GM19023 (cell line): Measurements from ENCODE around the gene UNC13D.
"Not testable (repeated sequence)": the region's sequence is repeated elsewhere in the genome, so short reads cannot be mapped to it uniquely, and the experiment has no call there.

ENCODE experiments used
- ATAC-seq: cut with Tn5 transposase; IDR thresholded peaks from one replicate; pipeline ENCODE4 v1.9.1; 2021; ENCODE audit warnings: mild to moderate bottlenecking, moderate library complexity; ENCODE audit not compliant: unreplicated experiment

Gene UNC13D

DNA sequence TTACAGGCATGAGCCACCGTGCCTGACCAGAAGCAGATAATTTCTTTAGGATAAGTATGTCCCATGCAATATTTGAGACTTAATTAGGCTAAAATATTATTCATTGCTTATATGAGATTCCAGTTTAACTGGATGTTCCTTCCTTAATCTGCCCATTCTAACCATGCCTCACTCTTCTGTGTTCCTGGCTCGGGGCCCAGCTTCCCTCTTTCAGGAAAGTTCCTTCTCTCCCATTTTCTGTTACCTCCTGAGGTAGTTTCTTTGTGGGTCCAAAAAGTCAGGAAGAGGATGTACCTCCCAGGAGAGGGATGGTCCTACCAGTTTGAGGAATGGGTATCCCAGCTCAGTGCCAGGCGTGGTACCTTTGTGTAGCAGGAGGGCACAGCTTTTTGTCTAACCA lies 36.3 kb downstream of the UNC13D start:
- ATAC-seq = no peak

DNA sequence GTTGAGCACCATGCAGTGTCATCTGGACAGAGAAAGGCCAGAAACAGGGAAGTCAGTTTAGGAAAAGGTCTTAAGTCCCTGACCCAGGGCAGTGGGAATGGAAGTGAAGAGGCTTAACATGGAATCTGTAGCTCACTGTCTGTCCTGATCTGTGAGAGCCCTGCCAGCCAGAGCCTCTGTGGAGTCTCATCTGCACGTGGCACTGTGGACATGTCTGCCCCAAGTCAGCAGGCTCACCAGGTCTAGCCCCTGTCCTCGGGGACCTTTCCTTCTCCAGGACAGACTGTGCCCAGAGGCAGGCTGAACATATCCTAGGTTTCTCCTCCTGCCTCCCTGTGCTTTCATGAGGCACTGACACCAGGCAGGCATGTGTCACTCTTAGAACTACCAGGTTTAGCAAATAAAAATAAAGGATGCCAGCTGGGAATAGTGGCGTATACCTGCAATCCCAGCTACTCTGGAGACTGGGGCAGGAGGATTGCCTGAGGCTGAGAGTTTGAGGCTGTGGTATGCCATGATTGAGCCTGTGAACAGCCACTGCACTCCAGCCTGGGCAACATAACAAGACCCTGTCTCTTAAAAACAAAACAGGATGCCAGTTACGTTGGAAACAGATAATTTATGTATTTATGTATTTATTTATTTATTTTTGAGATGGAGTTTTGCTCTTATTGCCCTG lies 37.2 kb downstream of the UNC13D start:
- ATAC-seq = no peak

DNA sequence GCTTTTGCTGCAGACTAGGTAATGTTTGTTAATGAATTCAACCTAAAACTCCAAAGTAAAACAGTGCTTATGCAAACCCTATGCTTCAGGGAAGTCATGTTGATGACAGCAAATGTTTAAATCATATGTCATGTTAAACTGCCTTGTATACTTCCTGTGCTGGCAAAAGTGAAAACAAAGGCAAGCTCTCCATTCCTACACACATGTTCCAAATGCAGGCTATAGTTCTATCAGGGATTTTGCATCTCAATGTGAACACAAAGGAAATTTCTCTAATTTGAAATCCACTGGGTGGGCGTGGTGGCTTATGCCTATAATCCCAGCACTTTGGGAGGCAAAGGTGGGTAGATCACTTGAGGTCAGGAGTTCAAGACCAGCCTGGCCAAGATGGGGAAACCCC lies 40.3 kb downstream of the UNC13D start:
- ATAC-seq = no peak

DNA sequence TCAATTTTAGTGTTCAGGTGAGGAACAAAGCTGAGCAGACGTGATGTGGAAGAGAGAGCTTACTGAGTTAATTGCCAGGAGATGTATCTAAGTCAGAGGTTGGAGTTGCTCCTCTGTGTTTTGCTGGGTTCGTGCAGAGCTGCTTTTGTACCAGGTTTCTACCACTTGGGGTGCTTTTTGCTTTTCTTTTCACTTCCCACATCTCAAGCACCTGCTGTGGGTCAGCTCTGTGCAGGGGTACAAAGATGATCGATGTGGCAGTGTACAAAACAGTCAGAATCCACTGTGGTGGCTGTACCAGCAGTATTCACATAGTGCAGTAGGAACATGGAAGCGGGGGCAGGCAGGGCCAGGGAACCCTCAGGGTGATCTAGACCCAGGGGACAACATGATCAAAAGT lies 44.8 kb downstream of the UNC13D start:
- no peak for ATAC-seq

DNA sequence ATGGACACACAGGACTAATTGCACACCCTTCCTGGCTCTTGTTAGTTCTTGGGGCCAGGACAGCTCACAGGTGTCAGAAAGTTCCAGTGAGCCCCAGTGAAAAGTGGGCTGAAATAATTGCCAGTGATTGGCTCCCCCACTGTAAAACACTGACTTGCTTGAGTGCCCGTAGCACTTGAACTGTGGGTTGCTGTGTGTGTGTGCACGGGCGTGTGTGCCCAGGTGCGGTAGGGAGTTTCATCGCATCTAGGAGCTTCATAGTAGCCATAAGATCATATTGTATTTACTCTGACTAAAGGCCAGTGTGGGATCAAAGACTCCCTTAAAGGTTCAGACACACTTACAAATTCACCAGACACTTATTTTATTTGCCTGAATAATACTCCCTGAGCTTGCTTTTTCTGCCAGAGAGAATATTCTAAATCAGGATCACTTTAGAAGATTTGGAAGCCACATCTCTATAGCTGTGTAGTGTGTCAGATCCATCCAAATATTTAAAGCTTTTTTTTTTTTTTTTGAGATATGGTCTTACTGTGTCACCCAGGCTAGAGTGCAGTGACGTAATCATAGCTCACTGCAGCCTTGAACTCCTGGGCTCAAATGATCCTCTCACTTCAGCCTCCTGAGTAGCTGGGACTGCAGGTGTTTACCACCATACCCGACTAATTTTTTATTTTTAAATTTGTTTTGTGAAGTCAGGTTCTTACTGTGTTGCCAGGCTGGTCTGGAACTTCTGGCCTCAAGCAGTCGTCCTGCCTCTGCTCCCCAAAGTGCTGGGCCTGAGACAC lies 48.2 kb downstream of the UNC13D start:
- no peak for ATAC-seq

DNA sequence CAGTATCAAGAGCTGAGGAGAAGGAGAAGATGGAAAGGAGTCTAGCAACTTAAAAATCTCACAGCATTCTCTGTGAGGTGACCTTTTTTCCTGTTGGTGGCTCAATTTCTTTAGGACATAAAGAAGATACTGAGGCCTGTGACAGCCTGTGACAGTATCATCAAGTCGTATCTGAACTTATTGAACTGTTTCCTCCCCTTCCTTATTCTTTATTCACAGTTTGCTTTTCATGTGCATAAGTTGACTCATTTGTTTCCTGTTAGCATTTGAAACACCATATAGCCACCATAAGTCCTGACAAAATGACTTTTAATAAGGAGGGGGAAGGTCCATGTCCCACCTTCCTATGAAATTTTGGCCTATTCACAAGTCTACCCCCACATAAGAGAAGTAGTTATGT lies 50.7 kb downstream of the UNC13D start:
- no peak for ATAC-seq

DNA sequence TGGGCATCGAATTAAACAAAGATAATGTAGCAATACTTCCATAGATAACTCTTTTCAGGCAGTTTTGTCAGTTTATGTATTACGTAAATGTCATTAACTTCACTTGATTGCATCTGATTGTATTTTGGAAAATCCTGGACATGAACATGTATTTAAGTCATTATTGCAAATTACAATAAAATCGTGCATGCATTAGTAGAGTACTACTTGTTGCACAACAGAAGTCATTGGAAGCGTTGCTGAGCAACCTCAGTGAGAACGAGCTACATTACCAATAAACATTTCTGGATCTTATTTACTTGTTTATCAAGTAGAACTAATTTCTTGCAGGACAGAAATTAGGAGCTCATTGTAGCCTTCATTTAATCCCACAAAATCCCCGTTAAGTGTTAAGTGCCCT lies 53.0 kb downstream of the UNC13D start:
- no peak for ATAC-seq

DNA sequence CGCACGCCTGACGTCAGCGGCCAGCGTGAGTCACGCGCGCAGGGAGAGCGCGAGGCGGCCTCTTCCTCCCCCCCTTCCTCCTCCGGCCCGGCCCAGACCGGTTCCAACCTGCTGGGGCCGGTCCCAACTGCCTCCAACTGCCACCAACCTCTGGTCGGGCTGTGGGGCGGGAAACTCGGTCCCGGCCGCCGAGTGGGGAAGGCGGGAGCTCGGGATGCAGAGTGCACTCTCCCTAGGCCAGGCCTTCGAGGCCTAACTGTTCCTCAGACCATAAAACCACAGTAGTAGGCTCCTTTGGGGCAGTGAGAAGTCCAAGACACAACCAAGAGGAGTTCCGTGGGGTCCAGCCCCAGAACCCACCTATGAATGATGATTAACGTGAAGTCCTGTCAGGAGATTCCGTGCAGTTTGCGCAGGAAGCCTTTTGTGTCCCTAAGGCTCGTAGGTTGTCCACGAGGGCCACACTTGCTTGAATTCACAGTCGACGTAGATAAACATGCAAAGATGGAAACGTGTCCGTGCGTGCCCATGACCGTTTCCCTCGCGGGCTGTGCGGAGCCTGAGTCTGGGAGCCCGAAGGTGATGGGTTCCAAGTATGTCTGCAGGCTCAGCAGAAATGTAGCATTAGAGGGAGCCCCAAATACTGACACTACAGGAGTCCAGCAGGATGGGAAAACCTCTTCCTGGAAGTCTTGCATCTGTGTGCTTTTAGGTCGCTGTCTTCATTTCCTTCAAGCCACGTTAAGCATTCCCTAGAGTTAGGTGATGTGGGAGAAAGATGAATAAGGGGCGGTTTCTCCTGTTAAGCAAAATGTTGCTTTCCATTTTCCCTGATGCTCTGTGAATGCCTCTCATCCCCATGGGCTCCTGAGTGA lies 59.0 kb downstream of the UNC13D start:
- ATAC-seq = peak; percentile 70

DNA sequence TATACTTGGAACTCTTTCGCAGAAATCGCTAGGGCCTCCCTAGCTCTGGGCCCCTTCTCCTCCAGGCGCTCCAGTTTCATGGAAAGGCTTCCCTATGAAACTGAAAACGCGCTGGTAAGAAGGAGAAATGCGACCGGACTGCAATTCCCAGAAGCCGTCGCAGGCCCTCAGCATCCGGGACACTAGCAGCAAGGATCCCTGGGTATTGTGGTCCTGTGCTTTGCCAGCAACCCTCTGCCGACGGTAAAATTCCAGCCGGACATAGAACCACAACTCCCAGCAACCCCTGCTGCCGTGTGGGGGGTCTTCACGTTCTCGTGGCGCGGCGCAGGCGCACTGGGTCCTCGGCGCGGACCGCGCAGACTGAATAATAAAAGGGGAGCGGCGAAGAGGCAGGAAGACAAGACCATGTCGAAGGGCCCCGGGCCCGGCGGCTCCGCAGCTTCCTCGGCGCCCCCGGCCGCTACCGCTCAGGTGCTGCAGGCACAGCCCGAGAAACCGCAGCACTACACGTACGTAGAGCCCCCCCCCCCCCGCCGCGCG lies 59.7 kb downstream of the UNC13D start, which contains the start of gene UNK:
TSS of gene UNK (plus strand) at position 334 of the 543 bp plus-strand sequence. CDS start at position 409, 75 bp downstream.
- peak; percentile 63 for ATAC-seq

DNA sequence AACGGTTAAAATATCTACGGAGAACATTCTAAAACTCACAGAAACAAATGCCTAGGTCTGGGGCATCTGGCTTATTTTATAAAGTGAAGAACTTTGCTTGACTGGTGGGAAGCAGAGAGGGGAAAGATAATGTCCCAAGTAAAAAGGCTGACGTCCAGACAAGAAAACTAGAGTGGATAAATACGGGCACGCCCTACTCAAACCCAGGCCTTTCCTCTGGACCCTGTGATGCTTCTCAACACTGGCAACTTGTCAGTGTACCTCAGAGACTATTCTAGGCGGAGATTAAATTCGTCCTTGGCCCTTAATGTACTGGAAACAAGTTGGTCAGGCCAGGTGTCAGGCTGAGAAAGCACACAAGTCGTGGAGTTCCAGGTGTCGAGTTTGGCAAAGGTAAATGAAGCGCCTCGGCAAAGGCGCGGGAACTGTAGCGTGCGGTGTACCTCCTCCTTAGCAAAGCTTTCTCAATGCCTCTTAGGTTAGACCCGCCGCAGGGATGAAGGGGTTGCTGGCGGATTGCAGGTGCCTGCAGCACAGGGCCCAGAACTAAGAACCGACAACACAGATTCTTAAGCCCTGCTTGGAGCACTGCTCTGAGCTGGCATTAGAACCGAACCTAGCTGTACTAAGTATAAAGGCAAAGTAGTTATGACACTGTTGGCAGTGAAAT lies 60.3 kb downstream of the UNC13D start:
- no peak for ATAC-seq

DNA sequence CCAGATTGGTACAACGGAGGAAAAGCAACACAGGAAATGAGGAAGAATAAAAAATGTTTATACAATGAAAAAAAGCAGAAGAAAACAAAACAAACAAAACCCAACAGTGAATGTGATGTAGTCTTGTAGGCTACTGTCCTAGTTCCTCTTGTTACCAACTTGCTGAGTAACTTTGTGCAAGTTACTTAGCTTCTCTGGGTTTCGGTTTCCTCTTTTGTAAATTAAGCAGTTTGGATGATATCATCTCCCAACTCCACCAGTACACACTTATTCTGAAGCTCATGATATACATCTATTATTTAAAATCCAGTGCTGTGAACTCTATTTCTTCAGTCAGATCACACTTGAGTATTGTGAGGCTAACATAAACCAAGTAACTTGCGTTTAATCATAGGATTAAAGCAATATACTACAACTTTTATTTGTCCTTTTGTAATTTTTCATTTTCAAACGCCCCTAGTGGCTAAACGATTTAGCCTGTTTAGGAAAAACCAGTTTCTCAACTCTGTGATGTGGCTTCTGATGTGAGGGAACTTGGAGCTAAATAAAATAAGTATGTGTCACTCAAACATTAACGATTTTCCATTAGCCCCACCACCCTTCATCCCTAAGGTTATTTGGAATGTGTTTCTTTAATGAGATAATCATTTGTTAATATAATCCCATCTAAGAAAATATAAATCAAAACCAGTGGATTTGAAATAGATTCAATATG lies 61.0 kb downstream of the UNC13D start:
- no peak for ATAC-seq

DNA sequence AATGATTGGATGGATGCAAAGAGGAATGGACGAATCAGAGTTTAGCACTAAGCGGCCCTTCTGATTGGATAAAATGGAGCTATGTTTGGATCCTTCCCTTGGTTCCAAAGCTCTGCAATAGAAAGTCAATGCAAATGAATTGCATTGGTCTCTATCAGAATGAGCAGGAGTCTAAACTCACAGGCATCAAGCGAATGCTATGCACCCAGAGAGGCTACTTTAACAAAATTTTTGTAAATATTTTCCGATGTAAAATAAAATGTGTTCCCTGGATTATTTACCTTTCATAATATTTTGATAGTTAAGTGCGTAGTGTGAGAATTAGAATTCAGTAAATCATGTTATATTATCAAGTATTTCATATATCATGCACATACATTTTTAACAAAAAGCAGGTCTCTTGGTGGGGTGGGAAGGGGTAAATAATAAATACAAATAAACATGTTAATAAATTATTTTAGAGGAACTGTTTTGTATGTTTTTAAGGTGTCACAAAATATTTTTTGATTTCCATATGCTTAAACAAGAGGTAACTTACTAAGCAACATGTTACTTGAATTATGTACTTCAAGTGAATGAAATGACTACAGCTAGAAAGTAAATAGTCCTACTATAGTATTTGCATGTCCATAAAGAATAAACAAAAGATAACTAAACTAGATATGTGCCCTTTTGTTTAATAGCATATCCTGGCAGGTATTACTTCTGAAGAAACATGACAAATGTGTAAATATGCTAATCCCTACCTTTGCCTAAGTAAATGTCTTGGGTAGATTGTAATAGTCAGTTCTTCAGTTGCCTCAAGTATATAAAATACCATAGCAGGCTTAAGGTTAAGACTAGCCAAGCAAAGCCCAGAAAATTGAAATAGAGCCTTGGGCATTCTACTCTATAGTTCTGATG lies 64.0 kb downstream of the UNC13D start:
- no peak for ATAC-seq

DNA sequence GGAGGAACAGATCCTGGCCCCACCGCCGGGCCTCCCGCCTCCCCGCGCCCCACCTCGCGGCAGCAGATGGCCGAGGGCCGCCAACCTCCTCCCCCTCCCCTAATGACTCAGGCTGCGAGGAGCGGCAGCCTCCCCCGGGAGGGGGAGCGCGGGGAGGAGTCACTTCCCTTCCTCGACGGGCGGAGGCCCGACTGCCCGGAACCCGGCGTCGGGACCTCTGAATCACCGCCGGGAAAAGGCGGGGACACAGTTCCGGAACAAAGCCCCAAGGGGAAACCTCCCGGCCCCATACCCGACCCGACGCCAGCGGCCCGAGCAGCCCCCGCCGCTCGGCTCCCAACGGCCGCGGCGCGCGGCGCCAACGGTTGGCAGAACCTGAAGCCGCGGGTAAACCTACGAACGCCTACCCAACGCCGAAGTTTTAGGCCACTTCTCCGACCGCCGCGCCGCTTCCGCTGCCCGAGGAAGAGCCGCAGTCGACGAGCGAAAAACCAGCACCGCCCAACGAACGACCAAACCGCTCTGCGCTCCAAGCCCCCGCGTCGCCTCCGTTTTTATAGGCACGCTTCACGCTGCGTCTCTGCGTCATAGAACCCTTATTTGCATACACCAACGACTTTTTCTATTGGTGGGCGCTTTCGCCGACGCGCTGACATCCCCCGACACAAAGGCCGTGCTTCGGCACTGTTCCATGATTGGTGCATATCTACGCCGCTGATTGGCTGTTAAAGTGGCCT lies 64.8 kb downstream of the UNC13D start:
- peak; percentile 65 for ATAC-seq

DNA sequence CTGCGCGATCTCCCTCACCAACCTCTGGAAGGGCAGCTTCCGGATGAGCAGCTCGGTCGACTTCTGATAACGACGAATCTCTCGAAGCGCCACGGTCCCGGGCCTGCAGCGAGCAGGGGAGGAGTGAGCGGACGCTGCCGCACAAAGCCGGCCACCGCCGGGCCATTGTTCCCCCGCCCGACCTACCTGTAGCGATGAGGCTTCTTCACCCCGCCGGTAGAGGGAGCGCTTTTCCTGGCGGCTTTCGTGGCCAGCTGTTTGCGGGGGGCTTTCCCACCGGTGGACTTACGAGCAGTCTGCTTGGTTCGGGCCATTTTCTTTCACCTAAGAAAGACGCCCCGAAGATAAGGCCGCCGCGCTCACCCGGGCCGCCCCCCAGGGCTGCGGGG lies 65.3 kb downstream of the UNC13D start:
- ATAC-seq = peak; percentile 3

DNA sequence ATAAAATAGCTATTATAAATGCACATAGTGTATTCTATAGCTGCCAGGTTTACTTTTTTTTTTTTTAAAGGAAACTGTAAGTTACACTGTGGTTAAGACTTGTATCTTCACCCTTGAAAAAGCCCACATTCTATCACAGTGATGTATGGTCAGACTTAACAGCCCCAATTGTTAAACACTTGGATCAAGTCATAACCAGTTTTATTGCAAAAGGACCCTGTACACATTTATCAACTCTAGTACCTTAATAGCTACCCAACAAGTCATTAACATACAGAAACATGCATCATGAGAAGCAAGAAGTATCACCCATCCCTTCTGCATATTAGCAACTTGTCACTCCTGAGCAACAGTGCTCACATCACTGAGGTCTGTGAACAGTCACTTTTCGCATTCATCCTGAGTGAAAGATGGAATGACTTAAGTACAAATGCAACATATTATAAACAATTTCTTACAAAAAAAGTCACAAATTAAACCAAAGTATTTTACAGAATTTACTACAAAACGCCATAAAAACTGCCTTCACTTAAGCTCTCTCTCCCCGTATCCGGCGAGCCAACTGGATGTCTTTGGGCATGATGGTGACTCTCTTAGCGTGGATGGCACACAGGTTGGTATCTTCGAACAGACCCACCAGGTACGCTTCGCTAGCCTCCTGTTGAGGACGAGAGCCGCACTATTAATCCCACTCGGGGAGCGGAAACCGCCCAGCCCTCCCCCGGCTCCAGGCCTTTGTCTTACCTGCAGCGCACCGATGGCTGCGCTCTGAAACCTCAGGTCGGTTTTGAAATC lies 65.9 kb downstream of the UNC13D start:
- not testable (repeated sequence) for ATAC-seq

DNA sequence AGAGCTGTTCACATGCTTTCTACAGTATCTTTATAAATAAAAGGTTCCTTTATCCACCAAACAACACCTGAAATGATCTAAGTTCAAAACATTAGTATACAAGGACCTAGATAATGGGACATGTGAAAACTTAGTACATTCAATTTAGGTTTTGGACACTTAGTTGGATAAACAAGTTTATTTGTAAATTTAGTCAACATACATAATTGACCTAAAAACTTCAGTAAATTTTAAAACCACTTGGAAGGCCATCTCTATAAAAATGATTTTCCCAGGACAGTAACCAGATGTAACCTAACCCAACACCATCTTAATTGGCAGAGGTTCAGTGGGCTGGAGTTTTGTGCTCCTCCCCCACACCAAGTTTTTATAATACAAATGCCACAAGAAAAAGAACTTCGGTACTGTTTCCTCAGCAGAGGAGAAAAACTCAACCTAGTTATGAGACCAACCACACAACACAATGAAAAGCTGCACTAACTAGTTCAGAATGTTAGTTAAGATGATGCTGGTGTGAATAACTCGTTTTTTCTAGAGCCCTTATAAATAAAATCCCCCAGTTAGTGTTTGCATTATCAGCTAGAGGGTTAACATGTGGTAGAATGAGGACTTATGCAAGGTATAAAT lies 66.8 kb downstream of the UNC13D start:
- no peak for ATAC-seq
